A549 (cell line): ENCODE results near the gene CTNND2. TPM values are rescaled to one million over a fixed set of nuclear protein-coding genes. Genes with fewer than 3 reads are reported as not detected.

ENCODE experiments used
- ATAC-seq, 2 experiments: fragments of 200-7000 bp in 1 of 2; fragments of >200 bp in 1 of 2; cut with Nextera tagmentation in 1 of 2; cut with Tn5 transposase in 1 of 2; 3 replicates each; pipeline versions ENCODE4 v1.8.0 to v1.9.1; 2018 to 2020; ENCODE audit warnings: mild to moderate bottlenecking in 1 of 2, moderate library complexity in 1 of 2
- CTCF ChIA-PET: fragments of 300-600 bp; sonication (Branson Sonifier 250); formaldehyde crosslinking; extraction: SDS; loops from one replicate; lab custom pipeline; 2021; ENCODE audit warnings: antibody characterized with exemption, inconsistent platforms; lab: Yijun Ruan, JAX
- POLR2A ChIA-PET: fragments of 350-600 bp; formaldehyde crosslinking; extraction: SDS; loops from one replicate; lab custom pipeline; 2021; ENCODE audit warnings: antibody characterized with exemption, inconsistent platforms; lab: Yijun Ruan, JAX
- DNase-seq, 2 experiments: peaks; one replicate each; pipeline versions ENCODE4 v3.0.0 to v3.0.0-alpha.2; 2011 to 2016; ENCODE audit warnings: low read depth in 1 of 2, low spot score in 1 of 2
- FAIRE-seq: peaks from 2 replicates; lab custom pipeline; 2011; peaks lifted over from hg19 to GRCh38; lab: Jason Lieb, UNC
- H3K27ac ChIP-seq, 2 experiments: fragments of >200 bp; sonication (Bioruptor Twin); formaldehyde crosslinking; 3 replicates each; pipeline ENCODE4 v1.5.1; 2016 to 2017
- H3K4me1 ChIP-seq: fragments of >200 bp; sonication (Bioruptor Twin); formaldehyde crosslinking; 3 replicates; pipeline ENCODE4 v1.6.1; 2016
- H3K4me2 ChIP-seq: fragments of >200 bp; sonication (Bioruptor Twin); formaldehyde crosslinking; 3 replicates; pipeline ENCODE4 v1.6.1; 2016
- H3K4me3 ChIP-seq: fragments of >200 bp; sonication (Bioruptor Twin); formaldehyde crosslinking; 3 replicates; pipeline ENCODE4 v1.5.1; 2016
- H3K9me3 ChIP-seq: fragments of >200 bp; sonication (Bioruptor Twin); formaldehyde crosslinking; 3 replicates; pipeline ENCODE4 v1.6.1; 2016
- ATOH8 ChIP-seq: fragments of 250-450 bp; sonication (Bioruptor Pico); IDR thresholded peaks from 2 replicates; pipeline ENCODE4 v1.5.0; 2020; ENCODE audit warnings: low read depth, mild to moderate bottlenecking, moderate library complexity
- CEBPB ChIP-seq, 2 experiments: fragments of >200 bp in 1 of 2; sonication (Bioruptor Twin) in 1 of 2; formaldehyde crosslinking in 1 of 2; IDR thresholded peaks; 2 replicates each; pipeline ENCODE4 v1.6.1; 2012 to 2016
- CHD2 ChIP-seq: fragments of 150-350 bp; IDR thresholded peaks from 2 replicates; pipeline ENCODE4 v1.6.1; 2014; ENCODE audit warnings: low read length; ENCODE audit not compliant: partially characterized antibody
- EHMT2 ChIP-seq: fragments of 200-600 bp; sonication (generic); IDR thresholded peaks from 2 replicates; pipeline ENCODE4 v1.6.1; 2016; ENCODE audit warnings: antibody characterized with exemption, low read depth, mild to moderate bottlenecking, moderate library complexity
- EP300 ChIP-seq, 2 experiments: fragments of >200 bp; sonication (Bioruptor Twin); formaldehyde crosslinking; IDR thresholded peaks; 2 replicates in 1 of 2; 3 replicates in 1 of 2; pipeline ENCODE4 v1.6.1; 2016 to 2017
- FOSL2 ChIP-seq, 2 experiments: fragments of 450-650 bp in 1 of 2; fragments of >200 bp in 1 of 2; sonication (Bioruptor Twin) in 1 of 2; formaldehyde crosslinking; IDR thresholded peaks; 2 replicates each; pipeline versions ENCODE4 v1.5.0 to v1.6.1; 2016 to 2020; ENCODE audit warnings: mild to moderate bottlenecking in 1 of 2, moderate library complexity in 1 of 2
- HEYL ChIP-seq: fragments of 250-450 bp; sonication (Bioruptor Pico); IDR thresholded peaks from 2 replicates; pipeline ENCODE4 v1.8.0; 2021; ENCODE audit warnings: mild to moderate bottlenecking, moderate library complexity
- MYC ChIP-seq: IDR thresholded peaks from 2 replicates; pipeline ENCODE4 v1.6.1; 2012; ENCODE audit warnings: mild to moderate bottlenecking, inconsistent platforms, low read length, improper control_type of control experiment, borderline replicate concordance
- POLR2A ChIP-seq: IDR thresholded peaks from 2 replicates; pipeline ENCODE4 v1.6.1; 2012; ENCODE audit warnings: mild to moderate bottlenecking, low read length
- POLR2AphosphoS2 ChIP-seq: conservative IDR thresholded peaks from 2 replicates; pipeline ENCODE4 v1.6.1; 2012; ENCODE audit warnings: low read length, improper control_type of control experiment, inconsistent platforms
- RAD21 ChIP-seq, 2 experiments: fragments of >200 bp in 1 of 2; sonication (Bioruptor Twin) in 1 of 2; formaldehyde crosslinking in 1 of 2; IDR thresholded peaks in 1 of 2; conservative IDR thresholded peaks in 1 of 2; 2 replicates in 1 of 2; 3 replicates in 1 of 2; pipeline ENCODE4 v1.6.1; 2012 to 2018; ENCODE audit warnings: inconsistent platforms in 1 of 2
- RFX5 ChIP-seq: fragments of 450-650 bp; IDR thresholded peaks from 2 replicates; pipeline ENCODE4 v1.7.1; 2014; ENCODE audit warnings: antibody characterized with exemption, mild to moderate bottlenecking, moderate library complexity
- RNF2 ChIP-seq: fragments of 200-600 bp; sonication (generic); IDR thresholded peaks from 2 replicates; pipeline ENCODE4 v1.6.1; 2016; ENCODE audit warnings: low read depth, mild to moderate bottlenecking, antibody characterized with exemption, moderate library complexity, borderline replicate concordance
- TFCP2L1 ChIP-seq: fragments of 250-450 bp; sonication (Bioruptor Pico); IDR thresholded peaks from 2 replicates; pipeline ENCODE4 v1.5.0; 2021; ENCODE audit warnings: mild to moderate bottlenecking
- ZC3H11A ChIP-seq: fragments of 450-650 bp; IDR thresholded peaks from 2 replicates; pipeline ENCODE4 v1.6.1; 2014; ENCODE audit warnings: antibody characterized with exemption, mild to moderate bottlenecking
- ZFP36 ChIP-seq: fragments of 450-650 bp; IDR thresholded peaks from 2 replicates; pipeline ENCODE4 v1.6.1; 2014; ENCODE audit warnings: borderline replicate concordance; ENCODE audit not compliant: partially characterized antibody
- ZNF302 ChIP-seq: fragments of 250-450 bp; sonication (Bioruptor Pico); IDR thresholded peaks from 2 replicates; pipeline ENCODE4 v1.9.0; 2021; ENCODE audit warnings: inconsistent platforms, mild to moderate bottlenecking, moderate library complexity
- WGBS: methylation state at CpG from one replicate; pipeline ENCODE4 v1.1.6; 2017; ENCODE audit errors: missing lambda C conversion rate; 5-methylcytosine and 5-hydroxymethylcytosine counted together
- polyA plus RNA-seq, 4 experiments: library from polyadenylated mRNA; depleted of rRNA in 3 of 4; stranded (reverse); fragments of >200 nt; fragmentation: RNase III in 1 of 4; extraction: RNeasy Plus Mini Kit Qiagen cat#74134 plus additional on column Dnase treatment in 1 of 4; gene quantifications; 2 replicates in 3 of 4; 3 replicates in 1 of 4; pipeline ENCODE4 v1.2.3, GENCODE V29; 2011 to 2017
- TF ChIP-seq, protein P1 (sequence below): fragments of 250-450 bp; sonication (Bioruptor Pico); IDR thresholded peaks from 2 replicates; pipeline ENCODE4 v1.5.0; 2021; ENCODE audit warnings: mild to moderate bottlenecking, moderate library complexity, borderline replicate concordance
- TF ChIP-seq, protein P2 (sequence below): fragments of >200 bp; sonication (Bioruptor Twin); formaldehyde crosslinking; IDR thresholded peaks from 3 replicates; pipeline ENCODE4 v1.6.1; 2016
- TF ChIP-seq, protein P3 (sequence below): IDR thresholded peaks from 2 replicates; pipeline ENCODE4 v1.6.1; 2012

CTNND2 gene
- polyA plus RNA-seq, 2 of the 4 experiments (the other 2 are of a cell fraction), result not detected

GRCh38 chr5:10949856-10950630 is 954.2 kb downstream of the CTNND2 start (continued):
- no peak for TF ChIP-seq ATOH8
- TF ChIP-seq TFCP2L1 (CRISPR knock-in tag), result no peak
- no peak for TF ChIP-seq RAD21 (conservative IDR thresholded peaks at IDR 0.05 in 1 of 2, IDR thresholded peaks at IDR 0.05 in 1 of 2)

GRCh38 chr5:10946050-10946449 is 958.2 kb downstream of the CTNND2 start:
- TF ChIP-seq RNF2 (no peak), TFCP2L1 (CRISPR knock-in tag) (no peak), CEBPB (IDR thresholded peaks at IDR 0.05) (no peak), FOSL2 (IDR thresholded peaks at IDR 0.05) (no peak), FOSL2 (CRISPR knock-in tag; IDR thresholded peaks at IDR 0.05) (no peak), ZNF302 (CRISPR knock-in tag) (no peak)
- FAIRE-seq (no peak), DNase-seq (no peak), ATAC-seq (no peak)
- no peak overlapping the region for H3K27ac ChIP-seq
- H3K4me1 ChIP-seq, result no peaks in the 10 kb centered on the region
- whole genome bisulfite sequencing, result 10% methylated on average over 4 of the region's 4 CpGs
- ChIA-PET CTCF (no interaction called here), POLR2A (no interaction called here)
- H3K4me3 ChIP-seq, result no peak overlapping the region
- no peak overlapping the region for H3K4me2 ChIP-seq
- H3K9me3 ChIP-seq, result no peaks in the 10 kb centered on the region

DNA sequence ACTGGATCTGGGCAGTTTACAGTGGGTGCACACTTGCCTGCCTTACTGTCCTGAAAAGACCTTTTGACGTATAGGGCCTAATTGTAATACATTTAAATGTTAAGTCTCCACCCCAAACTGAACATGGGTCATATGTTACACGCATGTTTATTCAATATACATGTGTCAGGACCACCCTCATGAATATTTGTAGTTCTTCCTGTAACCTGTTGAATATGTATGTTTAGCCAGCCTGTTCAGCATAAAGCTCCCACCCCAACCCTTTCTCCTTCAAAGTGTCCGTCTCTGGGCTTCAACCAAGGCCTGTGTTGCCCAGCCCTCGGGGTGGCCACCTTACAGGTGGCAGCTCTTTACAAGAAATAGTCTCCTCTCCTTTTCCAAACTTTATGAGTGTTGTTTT is 962.3 kb downstream of the CTNND2 start:
- DNase-seq, result no peak
- no peak overlapping the region for H3K4me2 ChIP-seq
- TF ChIP-seq CHD2 (no peak), HEYL (CRISPR knock-in tag) (no peak), EP300 (IDR thresholded peaks at IDR 0.05) (no peak), POLR2AphosphoS2 (no peak), ZC3H11A (no peak), MYC (no peak), POLR2A (no peak), RNF2 (no peak), EHMT2 (no peak), RFX5 (no peak), ZFP36 (no peak)
- TF ChIP-seq, protein P1, sequence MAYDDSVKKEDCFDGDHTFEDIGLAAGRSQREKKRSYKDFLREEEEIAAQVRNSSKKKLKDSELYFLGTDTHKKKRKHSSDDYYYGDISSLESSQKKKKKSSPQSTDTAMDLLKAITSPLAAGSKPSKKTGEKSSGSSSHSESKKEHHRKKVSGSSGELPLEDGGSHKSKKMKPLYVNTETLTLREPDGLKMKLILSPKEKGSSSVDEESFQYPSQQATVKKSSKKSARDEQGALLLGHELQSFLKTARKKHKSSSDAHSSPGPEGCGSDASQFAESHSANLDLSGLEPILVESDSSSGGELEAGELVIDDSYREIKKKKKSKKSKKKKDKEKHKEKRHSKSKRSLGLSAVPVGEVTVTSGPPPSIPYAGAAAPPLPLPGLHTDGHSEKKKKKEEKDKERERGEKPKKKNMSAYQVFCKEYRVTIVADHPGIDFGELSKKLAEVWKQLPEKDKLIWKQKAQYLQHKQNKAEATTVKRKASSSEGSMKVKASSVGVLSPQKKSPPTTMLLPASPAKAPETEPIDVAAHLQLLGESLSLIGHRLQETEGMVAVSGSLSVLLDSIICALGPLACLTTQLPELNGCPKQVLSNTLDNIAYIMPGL, result no peak
- TF ChIP-seq, protein P2, sequence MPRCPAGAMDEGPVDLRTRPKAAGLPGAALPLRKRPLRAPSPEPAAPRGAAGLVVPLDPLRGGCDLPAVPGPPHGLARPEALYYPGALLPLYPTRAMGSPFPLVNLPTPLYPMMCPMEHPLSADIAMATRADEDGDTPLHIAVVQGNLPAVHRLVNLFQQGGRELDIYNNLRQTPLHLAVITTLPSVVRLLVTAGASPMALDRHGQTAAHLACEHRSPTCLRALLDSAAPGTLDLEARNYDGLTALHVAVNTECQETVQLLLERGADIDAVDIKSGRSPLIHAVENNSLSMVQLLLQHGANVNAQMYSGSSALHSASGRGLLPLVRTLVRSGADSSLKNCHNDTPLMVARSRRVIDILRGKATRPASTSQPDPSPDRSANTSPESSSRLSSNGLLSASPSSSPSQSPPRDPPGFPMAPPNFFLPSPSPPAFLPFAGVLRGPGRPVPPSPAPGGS, result no peak
- TF ChIP-seq, protein P3, sequence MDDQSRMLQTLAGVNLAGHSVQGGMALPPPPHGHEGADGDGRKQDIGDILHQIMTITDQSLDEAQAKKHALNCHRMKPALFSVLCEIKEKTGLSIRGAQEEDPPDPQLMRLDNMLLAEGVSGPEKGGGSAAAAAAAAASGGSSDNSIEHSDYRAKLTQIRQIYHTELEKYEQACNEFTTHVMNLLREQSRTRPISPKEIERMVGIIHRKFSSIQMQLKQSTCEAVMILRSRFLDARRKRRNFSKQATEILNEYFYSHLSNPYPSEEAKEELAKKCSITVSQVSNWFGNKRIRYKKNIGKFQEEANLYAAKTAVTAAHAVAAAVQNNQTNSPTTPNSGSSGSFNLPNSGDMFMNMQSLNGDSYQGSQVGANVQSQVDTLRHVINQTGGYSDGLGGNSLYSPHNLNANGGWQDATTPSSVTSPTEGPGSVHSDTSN, result no peak
- POLR2A ChIA-PET, result no interaction called here
- no peak for FAIRE-seq
- no peak overlapping the region for H3K27ac ChIP-seq
- CTCF ChIA-PET, result no interaction called here
- WGBS, result 49% methylated on average over 4 of the region's 4 CpGs
- ATAC-seq, result no peak
- H3K4me3 ChIP-seq, result no peak overlapping the region
- H3K4me1 ChIP-seq, result no peaks in the 10 kb centered on the region
- H3K9me3 ChIP-seq, result no peaks in the 10 kb centered on the region
